Endothelial cell (in vitro differentiated cells): Measurements from ENCODE around the gene FOXL1. TPM values are rescaled to one million over a fixed set of nuclear protein-coding genes. Genes with fewer than 3 reads are reported as not detected.

ENCODE experiments used
- DNase-seq: peaks from one replicate; pipeline ENCODE4 v3.0.0; 2021; ENCODE audit warnings: low spot score
- H3K27ac Mint-ChIP-seq: one replicate; pipeline ENCODE4 v1.8.0; 2021; ENCODE audit warnings: mixed read lengths, inconsistent platforms; ENCODE audit not compliant: unreplicated experiment
- H3K27me3 Mint-ChIP-seq: one replicate; pipeline ENCODE4 v1.8.0; 2021; ENCODE audit warnings: mild to moderate bottlenecking, moderate library complexity, mixed read lengths, inconsistent platforms; ENCODE audit not compliant: unreplicated experiment
- H3K36me3 Mint-ChIP-seq: one replicate; pipeline ENCODE4 v1.8.0; 2021; ENCODE audit warnings: mild to moderate bottlenecking, low read depth, mixed read lengths, inconsistent platforms; ENCODE audit not compliant: unreplicated experiment
- H3K4me1 Mint-ChIP-seq: one replicate; pipeline ENCODE4 v1.8.0; 2021; ENCODE audit warnings: mild to moderate bottlenecking, mixed read lengths, inconsistent platforms; ENCODE audit not compliant: unreplicated experiment
- H3K4me3 Mint-ChIP-seq: one replicate; pipeline ENCODE4 v1.8.0; 2021; ENCODE audit warnings: mild to moderate bottlenecking, mixed read lengths, inconsistent platforms; ENCODE audit not compliant: unreplicated experiment
- H3K9me3 Mint-ChIP-seq: one replicate; pipeline ENCODE4 v1.8.0; 2021; ENCODE audit warnings: mixed read lengths, inconsistent platforms; ENCODE audit not compliant: unreplicated experiment
- total RNA-seq: library from RNA; stranded (reverse); fragmentation: NEBNext Ultra II Directional; extraction: Animal tissue kit (Norgen Biotek cat#: 25700); gene quantifications from one replicate; pipeline ENCODE4 v1.2.1, GENCODE V29; 2021; ENCODE audit not compliant: unreplicated experiment
- TF ChIP-seq, protein P1 (sequence below): fragments of 200-600 bp; sonication (generic); IDR thresholded peaks from one replicate; pipeline ENCODE4 v1.5.0; 2021; ENCODE audit warnings: antibody characterized with exemption; ENCODE audit not compliant: unreplicated experiment

Gene FOXL1
- total RNA-seq, 1 donor from 2014 or later = 3.4 TPM

DNA sequence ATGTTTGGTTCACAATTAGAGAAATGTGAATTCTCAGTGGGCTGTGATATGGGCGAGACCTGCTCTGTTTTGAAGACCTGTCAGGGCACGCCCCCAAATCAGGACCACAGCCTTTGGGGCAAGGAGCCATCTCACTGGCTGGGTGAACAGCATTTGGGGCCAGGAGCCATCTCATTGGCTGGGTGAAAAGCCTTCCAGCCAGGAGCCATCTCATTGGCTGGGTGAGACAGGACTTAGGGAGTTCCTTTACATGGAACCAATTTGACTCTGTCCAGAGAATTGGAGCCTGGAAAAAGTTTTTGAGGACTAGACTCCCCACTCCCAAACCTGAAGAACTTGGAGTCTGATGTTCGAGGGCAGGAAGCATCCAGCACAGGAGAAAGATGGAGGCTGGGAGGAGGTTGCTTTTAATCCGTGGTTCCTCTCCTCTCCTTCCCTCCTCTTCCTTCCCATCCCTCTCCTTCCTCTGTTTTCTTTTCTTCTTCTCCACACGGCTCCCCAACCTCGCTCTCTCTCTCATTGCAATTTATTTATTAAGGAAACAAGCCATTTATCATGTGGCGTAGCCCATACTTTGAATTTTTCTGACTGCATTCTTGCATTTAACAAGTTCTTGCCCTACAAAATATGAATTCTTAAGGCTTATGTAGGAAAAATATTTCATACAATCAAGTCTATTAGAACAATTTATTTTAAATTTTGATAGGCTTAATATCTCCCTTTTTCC lies 19.7 kb downstream of the FOXL1 start:
- Mint-ChIP-seq H3K36me3 (no peaks in the 10 kb centered on the region), H3K27ac (no peak overlapping the region), H3K27me3 (peaks cover 3% of the 10 kb centered on the region), H3K9me3 (no peaks in the 10 kb centered on the region), H3K4me3 (no peak overlapping the region), H3K4me1 (peaks cover 31% of the 10 kb centered on the region)
- no peak for DNase-seq
- TF ChIP-seq, protein P1, sequence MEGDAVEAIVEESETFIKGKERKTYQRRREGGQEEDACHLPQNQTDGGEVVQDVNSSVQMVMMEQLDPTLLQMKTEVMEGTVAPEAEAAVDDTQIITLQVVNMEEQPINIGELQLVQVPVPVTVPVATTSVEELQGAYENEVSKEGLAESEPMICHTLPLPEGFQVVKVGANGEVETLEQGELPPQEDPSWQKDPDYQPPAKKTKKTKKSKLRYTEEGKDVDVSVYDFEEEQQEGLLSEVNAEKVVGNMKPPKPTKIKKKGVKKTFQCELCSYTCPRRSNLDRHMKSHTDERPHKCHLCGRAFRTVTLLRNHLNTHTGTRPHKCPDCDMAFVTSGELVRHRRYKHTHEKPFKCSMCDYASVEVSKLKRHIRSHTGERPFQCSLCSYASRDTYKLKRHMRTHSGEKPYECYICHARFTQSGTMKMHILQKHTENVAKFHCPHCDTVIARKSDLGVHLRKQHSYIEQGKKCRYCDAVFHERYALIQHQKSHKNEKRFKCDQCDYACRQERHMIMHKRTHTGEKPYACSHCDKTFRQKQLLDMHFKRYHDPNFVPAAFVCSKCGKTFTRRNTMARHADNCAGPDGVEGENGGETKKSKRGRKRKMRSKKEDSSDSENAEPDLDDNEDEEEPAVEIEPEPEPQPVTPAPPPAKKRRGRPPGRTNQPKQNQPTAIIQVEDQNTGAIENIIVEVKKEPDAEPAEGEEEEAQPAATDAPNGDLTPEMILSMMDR = no peak

DNA sequence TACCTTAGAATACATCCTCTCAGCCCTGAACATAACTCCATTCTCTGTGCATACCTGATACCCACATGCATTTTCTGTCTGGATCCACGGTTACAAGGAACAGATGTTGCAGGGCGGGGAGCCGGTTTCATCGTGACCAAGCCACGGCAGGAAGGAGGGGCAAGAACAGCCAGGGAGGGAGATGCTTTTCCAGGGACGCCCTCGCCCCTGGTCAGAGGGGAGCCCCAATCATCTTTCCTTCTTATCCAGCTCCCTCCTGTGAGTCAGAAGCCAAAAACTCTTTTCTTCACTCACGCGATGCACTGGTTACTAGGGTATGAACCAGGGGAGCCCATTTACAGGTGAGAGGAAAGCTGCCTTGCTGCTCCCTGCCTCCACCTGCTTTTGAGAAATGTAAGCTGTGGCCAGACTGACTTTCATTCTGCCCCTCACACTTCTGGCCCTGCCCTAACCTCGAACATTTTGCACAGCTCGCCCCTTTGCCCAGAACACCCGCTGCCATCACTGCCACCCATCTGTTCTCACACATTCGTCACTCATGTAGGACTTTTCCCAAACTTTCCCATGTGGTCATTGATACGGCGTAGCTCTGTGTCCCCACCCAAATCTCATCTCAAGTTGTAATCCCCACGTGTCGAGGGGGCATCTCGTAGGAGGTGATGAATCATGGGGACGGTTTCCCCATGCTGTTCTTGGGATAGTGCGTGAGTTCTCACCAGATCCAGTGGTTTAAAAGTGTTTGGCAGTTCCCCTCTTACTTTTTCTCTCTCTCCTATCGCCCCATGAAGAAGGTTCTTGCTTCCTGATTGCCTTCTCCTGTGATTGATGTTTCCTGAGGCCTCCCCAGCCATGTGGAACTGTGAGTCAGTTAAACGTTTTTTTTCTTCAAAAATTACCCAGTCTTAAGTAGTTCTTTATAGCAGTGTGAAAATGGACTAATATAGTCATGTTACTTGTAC lies 20.5 kb downstream of the FOXL1 start:
- DNase-seq = no peak
- TF ChIP-seq, protein P1 = no peak
- no peaks in the 10 kb centered on the region for H3K9me3 Mint-ChIP-seq
- peaks cover 3% of the 10 kb centered on the region for H3K27me3 Mint-ChIP-seq
- no peak overlapping the region for H3K4me3 Mint-ChIP-seq
- H3K27ac Mint-ChIP-seq = no peak overlapping the region
- H3K36me3 Mint-ChIP-seq = no peaks in the 10 kb centered on the region
- H3K4me1 Mint-ChIP-seq = peaks cover 22% of the 10 kb centered on the region

DNA sequence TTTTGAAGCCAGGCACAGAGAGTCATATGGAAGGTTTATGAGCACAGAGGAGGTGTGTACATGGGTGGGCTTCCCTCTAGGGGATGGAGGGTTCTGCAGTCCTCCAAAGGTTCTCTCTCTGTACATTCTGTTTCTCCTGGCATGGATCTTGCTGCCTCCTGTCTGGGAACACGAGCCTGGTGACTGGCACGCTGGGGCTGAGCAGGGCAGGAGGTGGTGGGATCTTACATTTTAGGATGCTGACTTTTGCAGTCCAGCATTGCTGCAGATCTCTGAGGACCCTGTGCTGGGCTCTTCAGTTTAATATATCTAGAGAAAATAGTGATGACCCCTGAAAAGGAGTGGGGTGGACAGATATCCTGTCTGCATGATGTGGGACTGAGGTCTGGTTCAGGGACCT lies 23.0 kb downstream of the FOXL1 start:
- no peak for DNase-seq
- no peaks in the 10 kb centered on the region for H3K36me3 Mint-ChIP-seq
- H3K27ac Mint-ChIP-seq = no peak overlapping the region
- no peaks in the 10 kb centered on the region for H3K9me3 Mint-ChIP-seq
- H3K4me1 Mint-ChIP-seq = peaks cover 14% of the 10 kb centered on the region
- H3K27me3 Mint-ChIP-seq = no peaks in the 10 kb centered on the region
- TF ChIP-seq, protein P1 = no peak
- H3K4me3 Mint-ChIP-seq = no peak overlapping the region

DNA sequence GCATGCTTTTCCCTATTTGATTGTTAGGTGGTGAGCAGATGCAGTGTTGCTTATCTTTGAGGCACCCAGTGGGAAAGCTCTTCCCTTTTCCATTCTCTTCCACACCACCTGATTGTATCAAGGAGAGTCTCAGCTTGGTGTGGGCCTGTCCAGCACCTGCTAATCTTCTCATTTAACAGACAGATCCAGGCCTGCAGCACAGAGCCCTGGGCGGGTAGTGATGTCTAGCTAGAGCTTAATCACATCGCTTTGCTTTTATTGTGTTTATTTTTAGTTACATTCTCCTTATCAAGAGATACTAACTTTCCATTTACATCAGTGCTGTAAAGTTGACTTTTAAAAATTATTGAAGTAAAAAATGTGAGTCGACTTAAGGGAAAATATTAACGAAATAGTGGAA lies 24.2 kb downstream of the FOXL1 start:
- no peaks in the 10 kb centered on the region for H3K36me3 Mint-ChIP-seq
- no peak overlapping the region for H3K4me3 Mint-ChIP-seq
- H3K27ac Mint-ChIP-seq = no peak overlapping the region
- DNase-seq = no peak
- peaks cover 12% of the 10 kb centered on the region for H3K4me1 Mint-ChIP-seq
- no peaks in the 10 kb centered on the region for H3K9me3 Mint-ChIP-seq
- TF ChIP-seq, protein P1 = no peak
- H3K27me3 Mint-ChIP-seq = no peaks in the 10 kb centered on the region
